ENCODE measurements around the gene ATP11A.
"Not testable (repeated sequence)": the region's sequence is repeated elsewhere in the genome, so short reads cannot be mapped to it uniquely, and the experiment has no call there.

ATP11A gene

DNA sequence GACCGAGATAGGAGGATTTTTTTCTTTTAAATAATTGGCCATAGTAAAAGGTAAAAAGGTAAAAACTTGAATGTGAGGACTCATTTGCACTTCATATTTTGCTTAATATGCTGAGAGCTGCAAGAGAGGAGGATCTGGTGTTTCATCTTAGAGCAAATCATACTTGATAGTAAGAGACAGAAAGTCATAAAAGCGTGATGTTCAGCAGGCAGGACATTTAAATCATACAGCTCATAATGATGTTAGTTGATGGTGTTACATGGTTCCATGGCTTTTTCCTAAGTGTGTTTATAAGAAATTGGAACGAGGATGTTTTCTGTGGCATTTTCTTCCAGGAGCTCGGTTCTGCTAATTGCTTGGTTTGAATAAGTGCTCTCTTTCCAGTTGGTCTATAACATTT is 16.3 kb downstream of the ATP11A start:
- in situ Hi-C loops (cut with HindIII; ENCODE audit: low sequenced_read_pairs): no loop called here

DNA sequence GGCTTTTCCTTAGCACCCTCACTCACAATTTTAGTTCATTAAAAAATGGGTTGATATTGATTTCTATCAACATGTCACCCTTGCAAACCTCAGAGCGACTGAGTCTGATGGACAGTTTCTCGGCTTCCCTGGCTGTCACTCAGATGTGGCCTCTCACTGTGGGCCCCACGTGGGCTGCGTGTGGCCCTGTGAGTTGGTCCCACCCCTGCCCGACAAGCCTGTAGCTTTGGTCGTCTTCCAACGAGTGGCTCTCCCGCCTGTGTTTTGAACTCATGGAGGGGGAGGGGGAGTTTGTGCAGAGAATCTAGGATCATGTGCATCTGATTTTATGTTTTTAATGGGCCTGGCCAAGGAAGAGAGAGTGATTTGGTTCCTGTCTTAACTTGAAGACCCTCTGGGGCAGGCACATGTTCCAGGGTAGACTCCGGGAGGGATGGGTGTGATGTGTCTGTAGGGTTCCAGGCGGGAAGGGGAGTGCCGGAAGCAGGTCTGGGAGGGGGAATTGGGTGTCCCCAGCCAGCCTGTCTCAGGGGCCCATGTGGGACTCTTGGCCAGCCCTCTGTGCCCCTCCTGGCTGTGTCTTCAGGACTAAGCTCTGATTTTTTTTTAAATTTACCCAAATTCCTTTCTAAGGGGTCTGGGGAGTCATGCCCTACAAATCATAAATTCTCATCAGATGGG is 18.9 kb downstream of the ATP11A start:
- in situ Hi-C loops (cut with HindIII; ENCODE audit: low sequenced_read_pairs): no loop called here

DNA sequence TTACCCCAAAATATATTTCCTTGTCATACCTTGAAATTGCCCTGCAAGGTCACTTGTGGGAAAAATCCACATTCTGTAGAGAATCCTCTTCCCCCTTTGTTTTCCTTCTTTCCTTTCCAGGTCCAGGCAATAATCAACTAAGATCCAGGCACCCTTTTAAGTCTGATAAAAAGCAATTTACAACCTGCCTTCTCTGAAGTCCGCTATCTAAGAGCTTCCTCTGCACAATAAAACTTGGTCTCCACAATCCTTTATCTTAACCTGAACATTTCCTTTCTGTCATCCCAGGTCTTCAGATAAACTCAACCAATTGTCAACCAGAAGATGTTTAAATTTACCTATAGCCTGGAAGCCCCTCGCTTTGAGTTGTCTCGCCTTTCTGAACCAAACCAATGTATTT is 19.5 kb downstream of the ATP11A start:
- in situ Hi-C loops (cut with HindIII; ENCODE audit: low sequenced_read_pairs): not testable (repeated sequence)

DNA sequence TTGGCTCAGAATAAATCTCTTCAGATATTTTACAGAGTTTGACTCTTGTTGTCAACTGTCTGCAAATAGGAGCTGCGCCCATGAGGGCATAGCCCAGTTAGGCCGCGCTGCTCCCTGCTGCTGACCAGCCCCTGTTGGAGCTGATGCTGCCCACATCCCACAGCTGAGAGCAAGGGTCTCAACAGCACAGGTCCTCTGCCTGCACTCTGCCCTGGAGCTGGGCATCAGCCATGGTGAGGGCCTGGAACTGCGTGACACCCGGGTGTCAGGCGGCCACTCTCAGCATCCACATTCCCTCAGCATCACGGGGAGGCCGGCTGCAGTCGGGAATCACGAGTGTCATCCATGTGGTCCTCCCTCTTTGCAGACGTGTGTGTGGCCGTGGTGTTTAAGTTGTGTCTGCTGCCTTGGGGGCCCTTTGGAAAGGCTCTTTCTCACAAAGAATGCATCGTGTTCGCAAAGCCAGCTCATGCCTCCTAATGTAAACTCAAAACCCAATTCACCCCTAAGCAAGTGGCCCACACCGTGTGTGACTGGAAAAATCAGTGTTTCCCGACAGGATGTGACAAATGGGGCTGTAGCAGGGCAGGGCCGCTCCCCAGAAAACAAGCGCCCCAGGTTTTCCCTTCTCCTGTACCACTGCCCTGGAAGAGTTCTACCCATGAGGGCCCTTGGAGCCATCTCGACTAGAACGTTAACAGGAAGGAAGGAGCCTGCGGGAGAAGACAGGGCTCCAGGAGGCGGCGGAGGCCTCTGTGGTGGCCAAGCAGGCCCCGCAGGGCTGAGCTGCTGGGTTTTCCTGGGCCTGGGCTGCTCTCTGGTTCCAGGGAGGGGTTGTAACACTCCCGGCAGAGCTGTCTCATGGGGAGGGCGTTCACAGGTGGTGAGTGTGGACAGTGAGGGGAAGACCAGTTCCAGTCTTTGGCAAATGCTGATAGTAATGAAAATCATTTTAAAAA is 20.3 kb downstream of the ATP11A start:
- in situ Hi-C loops (cut with HindIII; ENCODE audit: low sequenced_read_pairs): no loop called here

DNA sequence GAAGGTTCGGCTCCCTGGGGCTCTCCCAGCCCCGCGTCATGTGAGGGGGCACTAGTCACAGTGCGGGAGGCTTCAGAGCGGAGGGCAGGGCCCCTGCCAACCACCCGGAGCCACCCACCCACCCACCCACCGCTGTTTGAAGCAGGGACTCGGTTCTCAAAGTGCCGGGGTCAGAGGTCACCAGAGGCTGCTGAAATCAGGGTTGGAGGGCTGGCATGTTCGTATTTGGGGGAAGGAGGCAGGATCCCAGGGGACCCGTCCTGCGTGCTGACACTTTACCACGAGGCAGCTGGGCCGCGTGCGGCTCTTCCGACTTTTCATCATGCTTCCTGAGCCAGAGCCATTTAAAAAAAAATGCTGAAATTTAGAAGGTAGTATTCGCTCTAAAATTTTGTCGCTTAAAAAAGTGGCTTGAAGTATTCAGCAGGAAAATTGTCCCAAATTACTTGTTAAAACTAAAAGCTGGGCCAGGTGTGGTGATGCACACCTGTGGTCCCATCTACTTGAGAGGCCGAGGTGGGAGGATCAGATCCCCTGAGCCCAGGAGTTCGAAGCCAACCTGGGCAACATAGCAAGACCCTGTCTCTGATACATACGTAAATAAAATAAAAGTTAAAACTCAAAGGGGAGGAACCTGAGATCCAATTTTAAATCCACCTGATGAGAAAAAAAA is 21.2 kb downstream of the ATP11A start:
- in situ Hi-C loops (cut with HindIII; ENCODE audit: low sequenced_read_pairs): no loop called here

DNA sequence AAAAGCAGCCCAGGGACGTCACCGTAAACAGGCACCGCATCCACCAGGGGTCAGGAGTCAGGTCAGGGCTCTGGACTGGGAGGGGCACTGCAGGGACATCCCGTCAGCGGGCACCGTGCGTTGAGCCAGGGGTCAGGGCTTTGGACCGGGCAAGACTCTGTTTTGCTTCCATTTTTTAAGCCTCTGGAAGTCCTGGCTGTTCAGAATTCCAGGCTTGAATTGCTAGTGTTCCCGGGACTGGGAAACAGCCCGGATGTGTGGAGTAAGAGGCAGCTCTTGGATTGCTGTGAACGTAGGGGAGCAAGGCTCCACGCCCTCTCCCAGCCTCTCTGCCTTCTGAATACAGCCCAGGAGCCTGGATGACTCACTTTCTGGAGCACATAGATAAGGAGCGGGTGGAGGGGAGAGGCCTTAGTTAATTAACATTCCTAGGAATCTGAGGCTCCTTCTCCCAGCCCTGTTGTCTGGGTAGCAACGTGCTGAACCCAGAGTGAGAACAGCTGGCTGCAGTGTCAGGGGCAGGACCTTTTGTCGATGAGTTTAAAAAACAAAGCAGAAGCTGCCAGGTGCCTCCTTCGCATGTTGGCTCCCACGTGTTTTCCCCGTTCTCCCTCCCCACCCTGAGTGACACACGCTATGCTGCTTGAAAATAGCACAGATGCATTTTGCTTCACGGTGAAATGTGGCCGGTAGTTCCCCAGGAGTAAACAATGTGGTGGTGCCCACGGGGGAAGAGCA is 21.9 kb downstream of the ATP11A start:
- in situ Hi-C loops (cut with HindIII; ENCODE audit: low sequenced_read_pairs): no loop called here

DNA sequence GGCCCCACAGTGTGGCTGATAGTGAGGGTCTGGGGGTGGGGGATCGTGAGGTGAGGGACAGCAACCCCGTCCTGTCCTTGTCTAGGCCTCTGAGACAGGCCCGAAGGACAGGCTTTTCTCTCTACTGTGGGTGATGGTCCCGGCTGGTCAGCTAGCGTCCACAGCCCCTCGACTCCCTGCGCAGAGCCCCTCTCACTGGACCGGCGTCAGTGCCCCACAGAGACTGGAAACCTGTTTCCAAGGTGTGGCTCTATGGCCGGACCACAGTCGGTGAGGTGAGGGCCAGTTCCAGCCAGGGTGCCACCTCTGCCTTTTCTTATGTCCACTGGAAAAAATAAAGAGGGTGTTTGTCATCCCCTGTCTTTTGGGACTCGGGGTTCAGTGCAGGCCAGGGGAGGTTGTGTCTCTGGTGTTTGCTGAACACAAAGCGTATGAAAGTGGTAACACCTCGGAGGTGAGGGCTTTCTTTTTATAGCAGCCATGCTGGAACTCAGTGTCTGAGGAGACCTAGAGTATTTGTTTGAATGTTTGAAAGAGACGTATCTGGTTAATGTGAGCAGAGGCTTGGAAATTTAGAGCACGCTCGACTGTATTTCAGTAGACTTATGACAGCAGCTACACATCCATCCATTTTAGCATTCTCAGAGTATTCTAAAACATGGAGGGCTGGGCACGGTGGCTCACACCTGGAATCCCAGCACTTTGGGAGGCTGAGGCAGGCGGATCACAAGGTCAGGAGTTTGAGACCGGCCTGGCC is 22.8 kb downstream of the ATP11A start:
- in situ Hi-C loops (cut with HindIII; ENCODE audit: low sequenced_read_pairs): no loop called here

DNA sequence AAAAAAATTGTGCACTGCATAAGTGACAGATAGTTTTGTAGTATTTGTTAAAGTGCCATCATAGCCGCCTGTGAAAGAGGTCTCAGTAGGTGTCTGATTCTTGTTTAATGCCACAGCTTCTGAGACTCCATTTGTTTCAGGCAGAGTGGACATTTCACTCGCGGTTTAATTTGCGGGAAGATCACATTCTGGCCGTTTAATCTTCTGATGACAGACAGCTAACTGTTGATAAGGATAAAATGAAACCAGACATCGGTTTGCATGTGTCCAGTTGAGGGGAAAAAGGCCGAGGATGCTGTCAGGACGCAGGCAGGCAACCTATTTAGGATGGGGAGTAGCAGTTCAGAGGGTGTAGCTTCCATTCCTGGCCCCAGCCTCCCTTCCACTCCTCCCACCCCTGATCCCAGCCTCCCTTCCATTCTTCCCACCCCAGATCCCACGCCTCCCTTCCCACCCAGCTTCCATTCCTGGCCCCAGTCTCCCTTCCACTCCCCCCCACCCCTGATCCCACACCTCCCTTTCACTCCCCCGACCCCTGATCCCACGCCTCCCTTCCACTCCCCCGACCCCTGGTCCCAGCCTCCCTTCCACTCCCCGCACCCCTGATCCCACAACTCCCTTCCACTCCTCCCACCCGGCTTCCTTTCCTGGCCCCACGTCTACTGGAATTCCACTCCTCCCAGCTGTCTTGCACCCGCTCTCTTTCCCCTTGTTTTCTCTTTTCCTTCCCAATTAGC is 23.8 kb downstream of the ATP11A start:
- in situ Hi-C loops (cut with HindIII; ENCODE audit: low sequenced_read_pairs): no loop called here

DNA sequence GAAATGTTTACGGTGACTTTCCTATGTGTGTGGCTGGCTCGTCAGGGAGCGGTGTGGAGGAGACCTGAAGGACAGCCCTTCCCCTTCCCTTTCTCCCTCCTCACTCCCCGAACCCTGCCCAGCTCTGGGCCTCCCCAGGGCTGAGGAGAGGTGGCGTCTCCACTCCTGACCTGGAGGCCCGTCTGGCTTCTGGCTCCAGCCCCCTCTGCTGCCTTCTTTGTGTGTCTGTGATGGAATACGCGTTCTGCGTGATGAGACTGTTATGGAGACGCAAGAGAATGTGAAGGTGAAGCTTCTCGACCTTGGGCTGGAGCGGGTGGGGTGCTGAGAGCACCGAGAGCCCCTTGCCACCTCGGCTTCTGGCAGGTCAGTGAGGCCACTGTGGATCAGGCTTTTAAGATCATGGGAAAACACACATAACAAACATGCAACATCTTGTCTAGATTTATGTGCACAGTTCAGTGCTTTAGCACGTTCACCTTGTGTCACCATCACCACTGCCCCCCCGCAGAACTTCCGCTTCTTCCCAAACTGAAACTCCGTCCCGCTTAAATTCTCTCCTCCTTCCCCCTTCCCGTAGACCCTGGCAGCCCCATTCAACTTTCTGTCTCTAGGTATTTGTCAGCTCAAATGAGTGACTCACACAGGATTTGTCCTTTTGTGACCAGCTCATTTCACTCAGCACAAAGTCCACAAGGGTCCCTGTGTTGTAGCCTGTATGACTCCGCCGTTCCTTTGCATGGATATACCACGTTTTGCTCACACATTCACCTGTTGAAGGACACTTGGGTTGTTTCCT is 24.7 kb downstream of the ATP11A start:
- in situ Hi-C loops (cut with HindIII; ENCODE audit: low sequenced_read_pairs): no loop called here

DNA sequence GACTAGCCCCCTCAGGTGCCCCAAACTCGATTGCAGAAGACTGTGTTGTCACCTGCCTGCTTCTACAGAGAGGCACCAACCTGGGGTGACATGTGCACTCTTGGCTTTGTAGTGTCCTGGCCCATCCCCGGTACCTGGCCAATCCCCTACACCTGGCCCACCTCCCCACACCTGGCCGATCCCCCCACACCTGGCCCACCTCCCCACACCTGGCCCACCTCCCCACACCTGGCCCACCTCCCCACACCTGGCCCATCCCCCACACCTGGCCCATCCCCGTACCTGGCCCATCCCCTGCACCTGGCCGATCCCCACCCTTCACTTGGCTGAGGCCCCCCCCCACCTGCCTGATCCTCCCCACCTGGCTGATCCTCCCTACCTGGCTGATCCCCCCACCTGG is 25.4 kb downstream of the ATP11A start:
- in situ Hi-C loops (cut with HindIII; ENCODE audit: low sequenced_read_pairs): no loop called here

DNA sequence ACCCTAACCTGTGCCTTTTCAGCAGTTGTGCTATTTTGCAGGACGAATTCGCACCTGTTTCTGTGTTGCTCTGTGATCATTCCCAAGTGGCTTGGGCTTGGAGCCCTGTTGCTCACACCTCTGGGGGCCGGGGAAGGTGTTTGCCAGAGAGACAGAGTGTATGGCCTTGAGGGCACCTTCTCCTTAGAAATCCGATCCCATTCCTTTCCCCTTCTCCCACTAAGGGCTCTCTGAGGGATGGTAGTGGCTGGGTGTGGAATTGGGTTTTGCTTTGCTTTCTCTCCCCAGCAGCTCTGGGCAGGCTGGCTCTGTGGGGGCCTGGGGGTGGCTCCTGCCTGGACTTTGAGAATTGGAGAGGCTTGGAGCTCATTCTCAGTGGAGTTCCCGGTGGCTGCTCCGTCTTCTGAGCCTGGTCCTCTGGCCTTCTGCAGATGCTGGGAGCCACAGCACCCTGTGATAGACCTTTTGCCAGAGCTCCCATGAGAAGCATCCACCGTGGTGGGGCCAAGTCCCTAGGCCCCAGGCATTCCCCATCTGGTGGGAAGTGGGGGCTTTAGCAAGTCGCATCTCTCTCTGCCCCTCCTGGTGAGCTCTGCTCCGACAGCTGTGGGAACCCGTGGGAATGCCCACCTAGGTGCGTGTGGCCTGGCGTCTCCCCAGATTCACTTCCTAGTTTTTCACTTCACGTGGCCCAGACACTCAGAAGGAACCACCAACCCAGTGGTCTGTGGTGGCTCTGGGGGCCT is 26.1 kb downstream of the ATP11A start:
- in situ Hi-C loops (cut with HindIII; ENCODE audit: low sequenced_read_pairs): no loop called here

DNA sequence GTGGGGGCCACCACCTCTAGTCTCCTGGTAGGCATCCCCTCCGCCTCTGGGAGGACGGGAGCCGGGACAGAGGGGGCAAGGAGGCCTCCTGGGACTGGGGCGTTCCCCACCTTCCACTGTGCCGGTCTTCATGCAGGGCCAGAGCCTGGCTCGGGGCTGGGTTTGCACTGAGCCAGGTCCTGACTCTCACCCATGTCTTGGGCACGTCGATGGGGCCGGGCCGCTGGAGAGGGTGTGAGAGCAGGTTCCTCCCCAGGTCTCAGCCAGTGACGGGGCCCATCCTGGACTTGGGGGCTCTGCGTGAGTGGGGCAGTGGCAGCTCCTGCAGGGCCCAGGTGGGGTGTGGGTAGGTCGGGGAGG is 26.6 kb downstream of the ATP11A start:
- in situ Hi-C loops (cut with HindIII; ENCODE audit: low sequenced_read_pairs): no loop called here

DNA sequence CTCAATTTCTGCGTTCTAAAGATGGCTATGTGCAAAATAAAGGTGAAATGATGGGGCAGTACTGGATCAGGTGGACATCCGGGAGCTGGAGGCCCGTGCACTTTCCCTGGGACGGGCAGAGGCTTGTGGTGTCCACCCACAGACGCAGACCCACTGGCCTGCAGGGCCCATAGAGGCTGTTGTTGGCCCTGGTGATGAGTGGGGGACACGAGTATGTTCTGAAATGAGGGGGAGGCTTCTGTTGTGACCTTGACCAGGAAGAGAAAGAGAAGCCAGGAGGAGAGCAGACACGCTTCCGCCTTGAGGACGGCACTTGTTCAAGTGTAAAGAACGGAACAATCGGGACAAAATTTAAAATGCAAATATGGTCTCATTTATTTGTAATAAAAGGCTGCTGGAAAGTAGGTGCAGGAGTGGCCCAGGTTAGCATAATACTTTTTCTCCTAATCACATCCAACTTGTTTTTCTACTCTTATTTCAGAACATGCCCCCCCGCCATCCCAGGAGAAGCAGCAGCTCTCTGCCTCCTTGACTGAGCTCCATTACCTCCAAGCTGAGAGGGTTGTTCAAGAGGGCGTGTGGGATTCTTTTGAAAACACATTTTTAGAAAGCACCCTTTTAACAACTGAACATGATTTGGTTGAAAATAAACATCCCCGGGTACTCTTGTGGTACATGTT is 27.1 kb downstream of the ATP11A start:
- in situ Hi-C loops (cut with HindIII; ENCODE audit: low sequenced_read_pairs): no loop called here

DNA sequence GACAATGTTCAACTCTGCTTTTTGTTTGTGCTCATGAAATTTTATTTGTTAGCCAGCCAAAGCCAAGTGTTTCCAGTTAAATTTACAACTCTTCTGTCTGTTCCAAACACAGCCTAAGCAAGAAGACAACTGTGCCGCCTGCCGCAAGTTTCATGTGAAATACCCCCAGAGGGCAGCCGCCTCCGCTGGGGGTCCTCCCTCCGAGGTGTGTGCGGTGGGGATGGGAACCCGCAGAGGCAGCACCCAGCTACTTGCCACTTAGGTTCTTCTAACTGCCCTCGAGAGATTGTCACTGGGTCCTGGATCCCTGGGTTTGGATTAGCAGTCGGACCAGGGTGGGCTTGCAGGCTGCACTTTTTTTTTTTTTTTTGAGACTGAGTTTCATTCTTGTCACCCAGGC is 28.5 kb downstream of the ATP11A start:
- in situ Hi-C loops (cut with HindIII; ENCODE audit: low sequenced_read_pairs): no loop called here

DNA sequence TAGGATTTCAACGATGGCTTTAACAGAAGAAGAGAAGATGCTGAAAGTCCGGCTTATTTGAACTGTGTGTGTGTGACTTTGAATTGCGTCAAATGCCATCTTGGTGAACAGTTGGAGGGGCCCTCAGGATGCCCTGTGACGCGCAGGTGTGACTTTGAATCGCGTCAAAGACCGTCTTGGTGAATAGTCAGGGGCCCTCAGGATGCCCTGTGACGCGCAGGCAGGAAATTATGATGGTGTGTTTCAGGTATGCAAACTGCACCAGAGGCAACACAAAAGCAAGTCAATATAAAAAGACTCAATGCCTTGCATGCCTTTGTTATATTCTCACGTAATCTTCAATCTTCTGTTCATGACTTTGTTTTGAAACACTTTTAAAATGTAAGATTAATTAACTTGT is 29.2 kb downstream of the ATP11A start:
- in situ Hi-C loops (cut with HindIII; ENCODE audit: low sequenced_read_pairs): no loop called here

DNA sequence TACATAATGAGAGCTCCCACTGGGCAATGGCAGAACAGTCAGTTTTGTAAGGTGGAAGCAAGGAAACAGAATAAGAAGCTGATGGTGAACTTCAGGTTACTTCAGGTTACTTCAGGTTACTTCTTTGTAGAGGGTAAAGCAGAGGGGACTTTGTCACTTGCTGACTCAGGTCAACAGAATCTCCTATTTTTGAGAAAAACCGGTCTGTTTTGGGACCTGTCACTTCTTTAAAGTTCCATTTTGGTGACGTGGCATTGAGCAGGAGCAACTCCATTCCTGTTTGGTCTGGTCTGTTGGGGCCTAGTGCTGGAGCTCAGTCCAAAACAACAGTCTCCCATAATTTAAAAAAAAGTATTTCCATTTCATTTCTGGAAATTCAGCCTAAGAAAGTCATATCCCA is 29.7 kb downstream of the ATP11A start:
- in situ Hi-C loops (cut with HindIII; ENCODE audit: low sequenced_read_pairs): no loop called here

DNA sequence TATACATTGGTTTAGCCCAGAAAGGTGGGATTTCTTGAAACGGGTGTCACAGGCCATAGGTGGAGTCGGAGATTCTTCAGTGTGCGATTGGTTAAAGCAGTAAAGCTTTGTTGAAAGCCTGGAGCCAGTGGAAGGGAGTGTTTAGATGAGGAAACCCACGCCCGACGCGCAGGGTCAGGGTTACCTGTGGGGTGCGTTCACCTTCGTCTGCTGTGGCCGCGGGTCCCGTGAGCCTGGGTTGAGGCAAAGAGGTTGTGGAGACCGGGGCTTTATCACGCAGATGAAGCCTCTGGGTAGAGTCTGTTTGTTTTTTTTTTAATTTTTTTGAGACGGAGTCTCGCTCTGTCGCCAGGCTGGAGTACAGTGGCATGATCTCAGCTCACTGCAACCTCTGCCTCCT is 30.4 kb downstream of the ATP11A start:
- in situ Hi-C loops (cut with HindIII; ENCODE audit: low sequenced_read_pairs): no loop called here

DNA sequence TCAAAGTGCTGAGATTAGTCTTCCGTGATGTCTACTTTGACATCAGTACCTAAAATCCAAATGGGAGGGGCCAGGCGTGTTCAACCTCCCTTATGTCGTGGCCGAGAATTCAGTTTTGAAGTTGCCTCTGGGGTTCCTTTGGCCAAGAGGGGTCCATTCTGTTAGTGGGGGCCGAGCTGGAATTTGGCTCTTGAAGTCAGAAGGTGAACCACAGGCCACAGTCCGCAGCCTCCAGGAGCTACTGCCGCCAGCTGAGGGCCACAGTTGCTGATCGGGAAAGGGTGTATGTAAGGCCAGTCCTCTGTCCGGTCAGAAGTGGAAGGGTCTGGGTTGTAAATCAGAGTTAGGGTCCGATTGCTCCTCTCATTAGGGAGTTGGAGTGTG is 31.0 kb downstream of the ATP11A start:
- in situ Hi-C loops (cut with HindIII; ENCODE audit: low sequenced_read_pairs): no loop called here
